ENCODE results near the gene RPN2.
"Not testable (repeated sequence)": the region's sequence is repeated elsewhere in the genome, so short reads cannot be mapped to it uniquely, and the experiment has no call there.

RPN2 gene

GRCh38 chr20:37178839-37179682, at the start of gene RPN2, which contains the start of gene MROH8:
Gene RPN2 (plus strand): TSS chr20:37179330. CDS start chr20:37179357, 27 bp downstream.
Gene MROH8 (minus strand): TSS chr20:37179548.
- peaks cover 38% of the 10 kb centered on the region for H3K4me1 Mint-ChIP-seq (ENCODE audit: low read depth)
- no peaks in the 10 kb centered on the region for H3K9me3 Mint-ChIP-seq
- H3K4me3 Mint-ChIP-seq = peak within 1 kb of the TSS; percentile 90
- peak within 1 kb of the TSS; percentile 99 for H3K27ac Mint-ChIP-seq
- no peaks in the 10 kb centered on the region for H3K27me3 Mint-ChIP-seq
- intact Hi-C loops (cut with micrococcal nuclease) = loop anchor here (10.0 kb wide), 1 partner anchor 84 kb away; the partner anchor contains the start of gene RBL1
- H3K36me3 Mint-ChIP-seq (ENCODE audit: low read depth) = peaks cover 45% of the 10 kb centered on the region

GRCh38 chr20:37131486-37131885, 47.6 kb upstream of the RPN2 start:
- Mint-ChIP-seq H3K9me3 (no peaks in the 10 kb centered on the region), H3K27me3 (no peaks in the 10 kb centered on the region), H3K4me1 (ENCODE audit: low read depth) (no peaks in the 10 kb centered on the region), H3K27ac (no peak overlapping the region), H3K36me3 (ENCODE audit: low read depth) (no peaks in the 10 kb centered on the region), H3K4me3 (no peak overlapping the region)
- intact Hi-C loops (cut with micrococcal nuclease) = no loop called here

- Mint-ChIP-seq H3K27me3 (no peaks in the 10 kb centered on the region), H3K4me3 (no peak overlapping the region), H3K36me3 (ENCODE audit: low read depth) (no peaks in the 10 kb centered on the region), H3K27ac (no peak overlapping the region), H3K4me1 (ENCODE audit: low read depth) (no peaks in the 10 kb centered on the region), H3K9me3 (no peaks in the 10 kb centered on the region)
- intact Hi-C loops (cut with micrococcal nuclease) = no loop called here
Observed at GRCh38 chr20:37133952-37134351, 45.2 kb upstream of the RPN2 start.

- no peaks in the 10 kb centered on the region for H3K36me3 Mint-ChIP-seq (ENCODE audit: low read depth)
- no peaks in the 10 kb centered on the region for H3K27me3 Mint-ChIP-seq
- intact Hi-C loops (cut with micrococcal nuclease) = no loop called here
- H3K27ac Mint-ChIP-seq = no peak overlapping the region
- H3K4me1 Mint-ChIP-seq (ENCODE audit: low read depth) = no peaks in the 10 kb centered on the region
- H3K9me3 Mint-ChIP-seq = no peaks in the 10 kb centered on the region
- H3K4me3 Mint-ChIP-seq = no peak overlapping the region
Observed at GRCh38 chr20:37137547-37137946, 41.6 kb upstream of the RPN2 start.

GRCh38 chr20:37142708-37143107, 36.4 kb upstream of the RPN2 start:
- Mint-ChIP-seq H3K27me3 (no peaks in the 10 kb centered on the region), H3K36me3 (ENCODE audit: low read depth) (no peaks in the 10 kb centered on the region), H3K4me3 (no peak overlapping the region), H3K9me3 (no peaks in the 10 kb centered on the region), H3K4me1 (ENCODE audit: low read depth) (no peaks in the 10 kb centered on the region), H3K27ac (no peak overlapping the region)
- intact Hi-C loops (cut with micrococcal nuclease) = no loop called here

- Mint-ChIP-seq H3K4me1 (ENCODE audit: low read depth) (no peaks in the 10 kb centered on the region), H3K36me3 (ENCODE audit: low read depth) (no peaks in the 10 kb centered on the region), H3K9me3 (no peaks in the 10 kb centered on the region), H3K27me3 (no peaks in the 10 kb centered on the region), H3K4me3 (no peak overlapping the region), H3K27ac (no peak overlapping the region)
- intact Hi-C loops (cut with micrococcal nuclease) = no loop called here
Observed at GRCh38 chr20:37144856-37145404, 34.2 kb upstream of the RPN2 start.

- Mint-ChIP-seq H3K4me1 (ENCODE audit: low read depth) (no peaks in the 10 kb centered on the region), H3K4me3 (no peak overlapping the region), H3K9me3 (no peaks in the 10 kb centered on the region), H3K36me3 (ENCODE audit: low read depth) (no peaks in the 10 kb centered on the region), H3K27me3 (no peaks in the 10 kb centered on the region), H3K27ac (no peak overlapping the region)
- intact Hi-C loops (cut with micrococcal nuclease) = no loop called here
Observed at GRCh38 chr20:37147250-37147649, 31.9 kb upstream of the RPN2 start.

GRCh38 chr20:37150864-37151263, 28.3 kb upstream of the RPN2 start:
- H3K9me3 Mint-ChIP-seq; H3K36me3 Mint-ChIP-seq (ENCODE audit: low read depth); intact Hi-C loops (cut with micrococcal nuclease); H3K4me1 Mint-ChIP-seq (ENCODE audit: low read depth); H3K4me3 Mint-ChIP-seq; H3K27me3 Mint-ChIP-seq; H3K27ac Mint-ChIP-seq: not testable (repeated sequence)

GRCh38 chr20:37151529-37151928, 27.6 kb upstream of the RPN2 start:
- Mint-ChIP-seq H3K9me3 (no peaks in the 10 kb centered on the region), H3K4me3 (no peak overlapping the region), H3K4me1 (ENCODE audit: low read depth) (no peaks in the 10 kb centered on the region), H3K36me3 (ENCODE audit: low read depth) (no peaks in the 10 kb centered on the region), H3K27me3 (no peaks in the 10 kb centered on the region), H3K27ac (no peak overlapping the region)
- intact Hi-C loops (cut with micrococcal nuclease) = no loop called here

- Mint-ChIP-seq H3K36me3 (ENCODE audit: low read depth) (no peaks in the 10 kb centered on the region), H3K27ac (no peak overlapping the region), H3K9me3 (no peaks in the 10 kb centered on the region), H3K27me3 (no peaks in the 10 kb centered on the region), H3K4me3 (no peak overlapping the region), H3K4me1 (ENCODE audit: low read depth) (no peaks in the 10 kb centered on the region)
- intact Hi-C loops (cut with micrococcal nuclease) = no loop called here
Observed at GRCh38 chr20:37152284-37152683, 26.8 kb upstream of the RPN2 start.

GRCh38 chr20:37154684-37155298, 24.3 kb upstream of the RPN2 start:
- Mint-ChIP-seq H3K27ac (no peak overlapping the region), H3K4me3 (no peak overlapping the region), H3K9me3 (no peaks in the 10 kb centered on the region), H3K4me1 (ENCODE audit: low read depth) (no peaks in the 10 kb centered on the region), H3K36me3 (ENCODE audit: low read depth) (no peaks in the 10 kb centered on the region), H3K27me3 (no peaks in the 10 kb centered on the region)
- intact Hi-C loops (cut with micrococcal nuclease) = no loop called here

- intact Hi-C loops (cut with micrococcal nuclease) = no loop called here
- no peak overlapping the region for H3K27ac Mint-ChIP-seq
- H3K36me3 Mint-ChIP-seq (ENCODE audit: low read depth) = no peaks in the 10 kb centered on the region
- H3K4me1 Mint-ChIP-seq (ENCODE audit: low read depth) = no peaks in the 10 kb centered on the region
- H3K27me3 Mint-ChIP-seq = no peaks in the 10 kb centered on the region
- H3K9me3 Mint-ChIP-seq = no peaks in the 10 kb centered on the region
- H3K4me3 Mint-ChIP-seq = no peak overlapping the region
Observed at GRCh38 chr20:37155987-37156386, 23.1 kb upstream of the RPN2 start.

GRCh38 chr20:37158248-37158647, 20.9 kb upstream of the RPN2 start:
- H3K27me3 Mint-ChIP-seq = peaks cover 2% of the 10 kb centered on the region
- no peak overlapping the region for H3K4me3 Mint-ChIP-seq
- intact Hi-C loops (cut with micrococcal nuclease) = no loop called here
- no peak overlapping the region for H3K27ac Mint-ChIP-seq
- H3K36me3 Mint-ChIP-seq (ENCODE audit: low read depth) = no peaks in the 10 kb centered on the region
- no peaks in the 10 kb centered on the region for H3K4me1 Mint-ChIP-seq (ENCODE audit: low read depth)
- no peaks in the 10 kb centered on the region for H3K9me3 Mint-ChIP-seq

GRCh38 chr20:37160683-37161082, 18.4 kb upstream of the RPN2 start:
- Mint-ChIP-seq H3K27ac (no peak overlapping the region), H3K36me3 (ENCODE audit: low read depth) (no peaks in the 10 kb centered on the region), H3K4me1 (ENCODE audit: low read depth) (no peaks in the 10 kb centered on the region), H3K9me3 (no peaks in the 10 kb centered on the region), H3K4me3 (no peak overlapping the region), H3K27me3 (peaks cover 2% of the 10 kb centered on the region)
- intact Hi-C loops (cut with micrococcal nuclease) = no loop called here

Measured in dendritic cell treated with granulocyte-macrophage colony-stimulating factor and Interleukin-4, amounts not matched to agents 40 ng/mL and 50 ng/mL, for 4 days (primary cell).